Common myeloid progenitor, CD34-positive (primary cell): ENCODE data around the gene KRT7.
A peak's percentile ranks its signal among the peaks of the same experiment; 100 is the strongest.
"Not testable (repeated sequence)": the region's sequence is repeated elsewhere in the genome, so short reads cannot be mapped to it uniquely, and the experiment has no call there.

Experiments used
- CTCF ChIA-PET: fragments of 350-600 bp; sonication (Branson Sonifier 250); formaldehyde crosslinking; loops from one replicate; lab custom pipeline; 2021; ENCODE audit warnings: antibody characterized with exemption; lab: Charles Lee
- POLR2A ChIA-PET: fragments of 350-600 bp; sonication (Branson Sonifier 250); formaldehyde crosslinking; loops from one replicate; lab custom pipeline; 2021; ENCODE audit warnings: antibody characterized with exemption; lab: Charles Lee
- DNase-seq, 3 donors: peaks; one replicate each; pipeline versions ENCODE4 v3.0.0 to v3.0.0-alpha.2; 2013
- H3K27ac ChIP-seq, 2 experiments: 1 replicate in 1 of 2; 2 replicates in 1 of 2; pipeline ENCODE4 v1.7.0; 2013; ENCODE audit warnings: inconsistent platforms in 2 of 2, low read length in 2 of 2, mild to moderate bottlenecking in 2 of 2, low read depth in 1 of 2, moderate library complexity in 1 of 2; ENCODE audit not compliant: severe bottlenecking in 2 of 2, insufficient read depth in 1 of 2, poor library complexity in 1 of 2
- H3K27me3 ChIP-seq, 5 experiments: replicated peaks in 2 of 5; 1 replicate in 3 of 5; 2 replicates in 2 of 5; pipeline versions ENCODE4 v1.6.1 to v1.7.0; 2013; ENCODE audit warnings: low read length in 4 of 5, mild to moderate bottlenecking in 2 of 5, moderate library complexity in 2 of 5, inconsistent platforms in 1 of 5; ENCODE audit not compliant: insufficient read depth in 5 of 5, control insufficient read depth in 4 of 5
- H3K36me3 ChIP-seq, 4 experiments: 1 replicate in 2 of 4; 2 replicates in 2 of 4; pipeline versions ENCODE4 v1.6.1 to v1.7.0; 2013; ENCODE audit warnings: low read length in 3 of 4, control low read depth in 1 of 4, mild to moderate bottlenecking in 1 of 4; ENCODE audit not compliant: control insufficient read depth in 4 of 4, insufficient read depth in 4 of 4
- H3K4me1 ChIP-seq, 4 experiments: 1 replicate in 3 of 4; 2 replicates in 1 of 4; pipeline versions ENCODE4 v1.6.1 to v1.7.1; 2013; ENCODE audit warnings: low read length in 3 of 4, mild to moderate bottlenecking in 3 of 4, control low read depth in 1 of 4, inconsistent platforms in 1 of 4, moderate library complexity in 1 of 4; ENCODE audit not compliant: control insufficient read depth in 4 of 4, insufficient read depth in 4 of 4; ENCODE audit errors: control extremely low read depth in 1 of 4
- H3K4me3 ChIP-seq, 7 experiments: 1 replicate in 4 of 7; 2 replicates in 3 of 7; pipeline versions ENCODE4 v1.5.1 to v1.7.0; 2013; ENCODE audit warnings: mild to moderate bottlenecking in 7 of 7, low read length in 6 of 7, moderate library complexity in 6 of 7, inconsistent platforms in 2 of 7, low read depth in 2 of 7, control low read depth in 1 of 7; ENCODE audit not compliant: insufficient read depth in 4 of 7, control insufficient read depth in 1 of 7; ENCODE audit errors: extremely low read depth in 1 of 7
- H3K9me3 ChIP-seq, 5 experiments: 1 replicate in 4 of 5; 2 replicates in 1 of 5; pipeline versions ENCODE4 v1.6.1 to v1.7.1; 2013; ENCODE audit warnings: low read length in 4 of 5, mild to moderate bottlenecking in 2 of 5, inconsistent platforms in 1 of 5, low read depth in 1 of 5, moderate library complexity in 1 of 5; ENCODE audit not compliant: control insufficient read depth in 4 of 5, insufficient read depth in 2 of 5; ENCODE audit errors: control extremely low read depth in 1 of 5
- WGBS: methylation state at CpG from one replicate; pipeline ENCODE4 v1.1.5; 2013; ENCODE audit not compliant: insufficient coverage; 5-methylcytosine and 5-hydroxymethylcytosine counted together

Gene KRT7

DNA sequence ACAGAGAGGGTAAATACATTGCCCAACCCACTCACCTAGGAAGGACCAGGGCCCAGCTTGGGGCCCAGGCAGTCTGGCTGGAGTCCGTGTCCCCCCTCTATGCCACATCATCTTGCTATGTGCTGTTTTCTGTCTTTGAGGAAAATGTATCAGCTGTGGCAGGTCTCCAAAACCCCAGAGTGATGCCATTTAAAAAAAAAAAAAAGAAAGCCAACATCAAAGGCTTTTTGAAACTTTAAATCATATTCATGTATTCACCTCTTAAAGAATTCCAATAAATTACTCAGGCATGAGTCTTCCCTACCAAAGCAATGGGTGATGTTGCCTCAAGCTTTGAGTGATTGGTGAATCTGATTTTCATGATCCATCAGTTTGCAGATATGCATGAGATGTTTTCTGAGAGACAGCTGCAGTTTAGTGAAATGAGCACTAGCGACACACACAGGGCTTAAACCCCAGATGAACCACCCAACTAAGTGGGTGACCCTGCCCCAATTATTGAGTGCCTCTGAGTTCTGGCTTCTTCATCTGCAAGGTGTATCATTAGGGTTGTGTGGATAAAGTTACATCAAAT, 52.2 kb downstream of the KRT7 start:
- Histone ChIP-seq H3K36me3 (no peaks in the 10 kb centered on the region), H3K27ac (no peak overlapping the region), H3K4me3 (no peak overlapping the region), H3K9me3 (no peaks in the 10 kb centered on the region), H3K27me3 (peaks cover 0 to under 1% (median 0%) of the 10 kb centered on the region in 5 experiments), H3K4me1 (peaks cover 0 to 14% (median 11%) of the 10 kb centered on the region in 4 experiments)
- ChIA-PET POLR2A (no interaction called here), CTCF (interaction anchor here (0.6 to 5.0 kb wide), 11 partner anchors 9 to 613 kb away, joined by 3 to 45 read pairs (median 4); partner anchors contain the start of gene KRT86)
- DNase-seq = no peak
- whole genome bisulfite sequencing = 83% methylated on average over 1 of the region's 2 CpGs

DNA sequence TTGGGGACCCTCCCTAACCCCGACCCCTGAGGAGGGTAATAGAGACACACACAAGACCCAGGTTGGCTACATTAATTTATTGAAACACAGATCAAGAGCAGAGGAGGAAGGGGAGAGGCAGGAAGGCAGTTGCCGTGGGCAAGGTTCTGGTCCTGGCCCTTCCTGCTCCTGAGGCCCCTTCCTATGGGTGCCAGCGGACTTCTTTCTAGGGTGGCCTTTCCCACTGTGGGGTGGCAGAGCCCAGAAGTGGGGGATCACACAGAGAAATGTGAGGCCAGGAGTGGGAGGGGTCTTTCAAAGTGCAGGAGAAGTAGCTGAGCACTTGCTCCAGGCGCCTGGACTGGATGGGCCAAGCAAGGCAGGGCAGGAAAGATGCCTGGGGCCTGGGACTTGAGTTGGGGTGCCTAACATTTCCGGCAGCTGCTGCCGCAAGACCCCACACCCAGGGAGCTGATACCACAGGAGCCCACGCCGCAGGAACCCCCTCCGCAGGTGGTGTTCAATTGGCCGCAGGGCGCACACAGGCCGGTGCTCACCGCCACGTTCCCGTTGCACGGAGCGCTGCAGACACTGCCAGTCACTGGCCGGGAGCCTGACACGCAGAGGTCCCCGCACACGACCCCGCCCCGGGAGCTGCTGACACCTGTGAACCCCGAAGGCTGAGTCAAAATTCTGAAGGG, 52.9 kb downstream of the KRT7 start:
- Histone ChIP-seq H3K36me3 (no peaks in the 10 kb centered on the region), H3K4me3 (no peak overlapping the region), H3K27ac (no peak overlapping the region), H3K9me3 (no peaks in the 10 kb centered on the region), H3K4me1 (peaks cover 0 to 14% (median 11%) of the 10 kb centered on the region in 4 experiments), H3K27me3 (no peaks in the 10 kb centered on the region)
- no peak for DNase-seq
- CTCF ChIA-PET = interaction anchor here (0.7 to 5.0 kb wide), 8 partner anchors 8 to 48 kb away, joined by 3 to 45 read pairs (median 6); no protein-coding TSS in a partner anchor
- 93% methylated on average over 23 of the region's 24 CpGs for WGBS
- POLR2A ChIA-PET = no interaction called here

DNA sequence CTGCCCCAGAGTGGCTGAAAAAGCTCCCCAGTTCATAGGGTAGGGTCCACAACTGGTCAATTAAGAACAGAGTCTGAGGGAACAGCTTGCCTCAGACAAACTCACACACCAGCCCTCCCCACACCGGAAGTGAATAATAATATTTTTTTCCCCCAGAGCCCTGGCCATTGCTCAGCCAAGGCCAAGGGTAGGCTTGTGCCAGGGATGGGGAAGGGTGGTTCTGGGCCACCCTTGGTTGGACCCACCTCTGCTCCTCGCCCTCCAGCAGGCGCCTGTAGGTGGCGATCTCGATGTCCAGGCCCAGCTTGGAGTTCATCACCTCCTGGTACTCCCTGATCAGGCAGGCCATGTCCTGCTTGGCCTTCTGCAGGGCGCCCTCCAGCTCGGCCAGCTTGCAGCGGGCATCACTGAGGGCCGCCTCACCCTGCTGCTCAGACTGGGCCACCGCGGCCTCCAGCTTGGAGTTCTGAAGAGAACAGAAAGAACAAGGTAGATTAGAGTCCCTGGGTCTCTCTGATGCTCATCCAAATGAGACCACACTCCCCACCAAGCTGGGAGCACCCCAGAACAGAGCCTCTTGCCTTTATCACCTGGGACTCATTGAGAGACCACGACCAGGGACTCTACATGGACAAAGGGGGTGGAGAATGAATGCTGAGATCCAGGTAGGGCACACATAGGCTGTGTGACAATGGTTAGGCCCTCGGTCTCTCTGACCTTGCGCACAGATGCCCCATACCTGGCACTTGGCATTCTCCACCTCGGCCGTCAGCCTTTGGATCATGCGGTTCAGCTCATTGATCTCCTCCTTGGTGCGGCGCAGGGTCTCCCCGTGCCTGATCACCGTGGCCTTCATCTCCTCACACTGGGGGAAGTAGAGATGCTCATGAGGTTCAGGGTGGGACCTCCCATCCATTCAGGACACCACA, 54.1 kb downstream of the KRT7 start:
- DNase-seq, H3K9me3 ChIP-seq, POLR2A ChIA-PET, H3K36me3 ChIP-seq, H3K27ac ChIP-seq, H3K27me3 ChIP-seq, H3K4me3 ChIP-seq: not testable (repeated sequence)
- CTCF ChIA-PET = interaction anchor here (0.7 to 5.0 kb wide), 9 partner anchors 9 to 65 kb away, joined by 3 to 45 read pairs (median 4); no protein-coding TSS in a partner anchor
- 97% methylated on average over 3 of the region's 21 CpGs for WGBS
- peaks cover 0 to 14% (median 11%) of the 10 kb centered on the region in 4 experiments for H3K4me1 ChIP-seq

DNA sequence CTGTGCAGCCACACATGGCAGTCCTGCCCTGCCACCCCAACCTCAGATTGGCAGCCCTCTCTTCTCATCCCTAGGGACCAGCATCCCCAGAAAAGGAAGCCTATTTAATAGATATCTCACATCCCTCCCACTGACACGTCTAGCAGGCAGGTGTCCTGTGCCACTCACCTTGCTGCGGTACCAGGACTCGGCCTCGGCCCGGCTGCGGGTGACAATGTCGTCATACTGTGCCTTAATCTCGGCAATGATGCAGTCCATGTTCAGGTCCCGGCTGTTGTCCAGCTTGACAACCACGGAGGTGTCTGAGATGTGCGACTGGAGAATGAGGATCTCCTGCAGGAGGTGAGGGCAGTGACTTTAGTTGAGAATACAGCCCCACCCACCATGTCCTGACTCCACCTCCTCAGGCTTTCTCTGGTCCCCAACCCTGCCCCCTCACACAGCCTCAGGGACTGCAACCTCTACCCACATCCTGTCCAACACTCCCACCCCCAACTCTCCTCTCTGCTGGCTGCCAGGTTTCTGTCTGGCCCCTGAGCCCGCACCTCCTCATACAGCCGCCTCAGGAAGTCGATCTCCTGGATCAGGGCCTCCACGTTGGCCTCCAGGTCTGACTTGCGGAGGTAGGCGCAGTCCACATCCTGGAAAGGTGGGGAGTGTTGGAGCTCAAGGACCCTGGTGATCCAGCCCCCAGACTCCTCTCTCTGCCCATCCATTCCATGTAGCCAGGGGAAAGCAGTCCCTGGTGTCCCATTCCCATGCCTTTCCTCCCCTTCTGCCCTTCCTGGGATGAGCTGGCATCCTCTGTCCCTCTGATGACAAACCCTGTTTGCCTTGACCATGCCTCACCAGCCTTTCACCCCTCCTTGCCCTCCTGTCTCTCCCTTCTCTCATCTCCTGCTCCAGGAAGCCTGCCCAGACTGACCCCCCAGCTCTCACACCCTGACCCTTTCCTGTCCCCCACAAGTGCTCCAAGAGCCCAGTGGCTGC, 55.1 kb downstream of the KRT7 start:
- POLR2A ChIA-PET, H3K9me3 ChIP-seq, H3K36me3 ChIP-seq, H3K27ac ChIP-seq, H3K27me3 ChIP-seq: not testable (repeated sequence)
- WGBS = 34% methylated on average over 8 of the region's 17 CpGs
- CTCF ChIA-PET = interaction anchor here (1.1 to 5.0 kb wide), 5 partner anchors 21 to 66 kb away, joined by 3 to 45 read pairs (median 6); no protein-coding TSS in a partner anchor
- peaks cover 0 to 14% (median 11%) of the 10 kb centered on the region in 4 experiments for H3K4me1 ChIP-seq
- peak overlapping the region in 1 of 7 experiments; percentile 1 for H3K4me3 ChIP-seq
- peak in 2 of 3 donors; percentile 38 to 45 for DNase-seq

DNA sequence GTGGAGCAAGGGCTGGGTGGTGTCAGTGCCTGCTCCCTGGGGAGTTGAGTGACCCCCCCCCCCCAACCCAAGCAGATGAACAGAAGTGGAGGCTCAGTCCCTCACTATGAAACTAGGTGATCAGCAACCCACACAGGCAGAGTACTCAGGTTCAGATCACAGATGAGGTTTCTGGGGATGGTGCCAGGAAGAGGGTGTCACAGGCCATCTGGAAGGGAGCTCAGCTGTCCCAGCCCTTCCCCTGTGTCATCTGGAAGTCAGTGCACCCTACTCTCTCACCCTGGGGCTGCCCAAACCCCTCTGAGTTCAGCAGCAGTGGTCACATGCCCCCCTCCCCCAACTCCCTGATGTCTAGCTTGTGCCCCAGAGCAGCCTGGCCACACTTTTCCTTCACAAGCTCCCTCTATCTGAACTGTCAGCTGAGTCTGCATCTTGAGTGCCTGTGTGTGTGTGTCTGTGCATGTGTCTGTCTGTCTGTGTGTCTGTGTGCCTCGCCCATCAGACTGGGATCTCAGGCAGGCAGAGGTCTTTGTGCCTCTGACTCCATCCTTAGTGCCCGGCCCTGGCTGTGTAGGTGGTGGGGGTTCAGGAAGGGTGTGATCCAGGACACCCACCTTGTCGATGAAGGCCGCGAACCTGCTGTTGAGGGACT, 57.6 kb downstream of the KRT7 start:
- H3K4me3 ChIP-seq, H3K27ac ChIP-seq, H3K36me3 ChIP-seq, H3K27me3 ChIP-seq, CTCF ChIA-PET, POLR2A ChIA-PET, H3K9me3 ChIP-seq, DNase-seq: not testable (repeated sequence)
- H3K4me1 ChIP-seq = peaks cover 0 to 20% (median 11%) of the 10 kb centered on the region in 4 experiments
- WGBS = no CpG with 5 or more reads among the region's 5 CpGs
